Lung (tissue), 12 donors: ENCODE data around the gene SENP5. TPM values are rescaled to one million over a fixed set of nuclear protein-coding genes. Genes with fewer than 3 reads are reported as not detected.
"Not testable (repeated sequence)": the region's sequence is repeated elsewhere in the genome, so short reads cannot be mapped to it uniquely, and the experiment has no call there.

Source experiments
- ATAC-seq: fragments of 200-7000 bp; cut with Tn5 transposase; one replicate; pipeline ENCODE4 v1.9.1; 2020; ENCODE audit warnings: moderate number of reproducible peaks; ENCODE audit not compliant: insufficient read depth, low FRiP score
- DNase-seq, 3 donors: peaks; one replicate each; pipeline ENCODE4 v3.0.0-alpha.2; 2013 to 2017
- H3K27ac ChIP-seq, 2 donors: one replicate each; pipeline ENCODE4 v1.5.1; 2013; ENCODE audit warnings: mild to moderate bottlenecking in 2 of 2, moderate library complexity in 2 of 2, control low read depth in 1 of 2, inconsistent platforms in 1 of 2, low read depth in 1 of 2, low read length in 1 of 2
- H3K27me3 ChIP-seq, 3 donors: one replicate each; pipeline ENCODE4 v1.5.1; 2013; ENCODE audit warnings: low read length in 2 of 3; ENCODE audit not compliant: control insufficient read depth in 3 of 3, insufficient read depth in 3 of 3
- H3K36me3 ChIP-seq, 4 donors: one replicate each; pipeline ENCODE4 v1.5.1; 2013; ENCODE audit warnings: low read length in 4 of 4, mild to moderate bottlenecking in 1 of 4, moderate library complexity in 1 of 4; ENCODE audit not compliant: control insufficient read depth in 4 of 4, insufficient read depth in 4 of 4
- H3K4me1 ChIP-seq, 5 donors: one replicate each; pipeline ENCODE4 v1.5.1; 2013; ENCODE audit warnings: low read length in 5 of 5, mild to moderate bottlenecking in 2 of 5, moderate library complexity in 1 of 5; ENCODE audit not compliant: control insufficient read depth in 5 of 5, insufficient read depth in 5 of 5
- H3K4me3 ChIP-seq: one replicate; pipeline ENCODE4 v1.5.1; 2013; ENCODE audit warnings: mild to moderate bottlenecking, control low read depth, moderate library complexity
- H3K9ac ChIP-seq, 2 donors: one replicate each; pipeline ENCODE4 v1.5.1; 2013; ENCODE audit warnings: low read length in 2 of 2, control low read depth in 1 of 2; ENCODE audit not compliant: insufficient read depth in 1 of 2
- H3K9me3 ChIP-seq, 4 donors: one replicate each; pipeline ENCODE4 v1.5.1; 2013; ENCODE audit warnings: low read length in 3 of 4, mild to moderate bottlenecking in 1 of 4, moderate library complexity in 1 of 4; ENCODE audit not compliant: control insufficient read depth in 4 of 4, insufficient read depth in 3 of 4
- CTCF ChIP-seq: IDR thresholded peaks from 2 replicates; pipeline ENCODE4 v1.5.1; 2012; ENCODE audit warnings: mild to moderate bottlenecking; ENCODE audit errors: control extremely low read depth, extremely low read depth
- WGBS, 2 donors: extraction: QIAGEN DNeasy Blood & Tissue Kit; methylation state at CpG; one replicate each; pipeline ENCODE4 v1.1.7; 2013; 5-methylcytosine and 5-hydroxymethylcytosine counted together
- polyA plus RNA-seq, 2 donors: library from polyadenylated mRNA; stranded (reverse); fragments of 200-250 nt; gene quantifications; one replicate each; pipeline ENCODE4 v1.2.1, GENCODE V29; 2013
- total RNA-seq, 2 donors: library from RNA; depleted of rRNA in 1 of 2; stranded (reverse); fragments of >200 nt in 1 of 2; gene quantifications; one replicate each; pipeline ENCODE4 v1.2.1, GENCODE V29; 2014 to 2021
- donor health status: control.
- donor health status: control.
- donor health status: Bipolar disorder and iron deficiency.
- donor health status: healthy.
- donor health status: DM: yes; HTN: yes; CAD: no.

Gene SENP5
- total and polyA plus RNA-seq, 4 donors = 7.7 to 55.7 (median 18.7) TPM

GRCh38 chr3:196842567-196843434, 24.9 kb upstream of the SENP5 start:
- no peak for TF ChIP-seq CTCF
- peak in 2 of 3 donors; percentile 4 to 16 for DNase-seq

GRCh38 chr3:196843435-196844110, 24.1 kb upstream of the SENP5 start:
- H3K27ac ChIP-seq = no peak overlapping the region
- 77 to 88% methylated on average over 9 of the region's 9 CpGs for WGBS, 2 donors
- no peak overlapping the region for H3K4me3 ChIP-seq
- peaks cover 0 to 2% (median 0%) of the 10 kb centered on the region in 4 donors for H3K9me3 ChIP-seq
- ATAC-seq (no peak), DNase-seq (no peak)
- H3K27me3 ChIP-seq = no peaks in the 10 kb centered on the region
- H3K36me3 ChIP-seq = no peaks in the 10 kb centered on the region
- no peak for TF ChIP-seq CTCF
- H3K4me1 ChIP-seq = no peaks in the 10 kb centered on the region
- H3K9ac ChIP-seq = no peak overlapping the region

More at GRCh38 chr3:196842567-196843434, 24.9 kb upstream of the SENP5 start:
- no peak overlapping the region for H3K4me3 ChIP-seq
- no peak for ATAC-seq
- no peaks in the 10 kb centered on the region for H3K27me3 ChIP-seq
- H3K4me1 ChIP-seq = no peaks in the 10 kb centered on the region
- WGBS, 2 donors = 61 to 73% methylated on average over 17 of the region's 17 CpGs
- H3K9me3 ChIP-seq = no peaks in the 10 kb centered on the region
- no peaks in the 10 kb centered on the region for H3K36me3 ChIP-seq
- no peak overlapping the region for H3K9ac ChIP-seq
- no peak overlapping the region for H3K27ac ChIP-seq

- not testable (repeated sequence) for ATAC-seq, H3K27ac ChIP-seq, H3K9me3 ChIP-seq, H3K4me1 ChIP-seq, H3K36me3 ChIP-seq, H3K9ac ChIP-seq, H3K27me3 ChIP-seq, H3K4me3 ChIP-seq, DNase-seq
- WGBS, 2 donors = 83 to 88% methylated on average over 20 of the region's 22 CpGs
These were observed 23.2 kb upstream of the SENP5 start for GRCh38 chr3:196844235-196845219.

DNA sequence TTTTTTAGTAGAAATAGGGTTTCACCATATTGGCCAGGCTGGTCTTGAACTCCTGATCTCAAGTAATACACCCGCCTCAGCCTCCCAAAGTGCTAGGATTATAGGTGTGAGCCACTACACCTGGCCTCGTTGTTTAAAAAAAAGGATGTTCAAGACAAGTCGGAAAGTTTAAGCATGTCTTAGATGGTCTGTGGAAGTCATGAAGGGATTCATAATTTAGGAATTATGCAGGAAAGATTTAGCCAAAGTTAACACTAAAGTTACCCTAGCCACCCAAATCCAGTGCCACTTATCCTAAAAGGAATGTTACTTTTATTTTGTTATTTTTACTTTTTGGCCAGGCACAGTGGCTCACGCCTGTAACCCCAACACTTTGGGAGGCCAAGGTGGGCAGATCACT, 19.3 kb upstream of the SENP5 start:
- not testable (repeated sequence) for H3K27ac ChIP-seq

More for the DNA sequence above, 19.3 kb upstream of the SENP5 start:
- WGBS, 2 donors = 91 to 94% methylated on average over 4 of the region's 4 CpGs
- not testable (repeated sequence) for H3K4me1 ChIP-seq, DNase-seq, H3K9me3 ChIP-seq, ATAC-seq, H3K9ac ChIP-seq, H3K4me3 ChIP-seq, H3K36me3 ChIP-seq, H3K27me3 ChIP-seq
